Activated CD4-positive, alpha-beta T cell treated with anti-CD3 and anti-CD28 coated beads, Interleukin-2, Interleukin-6, amounts not matched to agents 100 ng/mL and 50 ng/mL, durations not matched to agents 16 hours and 8 hours (primary cell): Measurements from ENCODE around the gene DNASE1.

Source experiments
- DNase-seq: peaks from one replicate; pipeline ENCODE4 v3.0.0-alpha.2; 2020

DNASE1 gene

GRCh38 chr16:3701531-3701930 lies 47.0 kb downstream of the DNASE1 start:
- DNase-seq: no peak

GRCh38 chr16:3702082-3702481 lies 47.6 kb downstream of the DNASE1 start:
- DNase-seq: no peak

- DNase-seq: no peak
These were observed 51.9 kb downstream of the DNASE1 start for GRCh38 chr16:3706253-3707012.
